CD4-positive, alpha-beta T cell treated with Interleukin-17A for 4 hours (primary cell): ENCODE data around the gene SON.
A peak's percentile ranks its signal among the peaks of the same experiment; 100 is the strongest.
"Not testable (repeated sequence)": the region's sequence is repeated elsewhere in the genome, so short reads cannot be mapped to it uniquely, and the experiment has no call there.

ENCODE experiments used
- DNase-seq: peaks from one replicate; pipeline ENCODE4 v3.0.0-alpha.2; 2020; ENCODE audit warnings: mixed read lengths

SON gene

GRCh38 chr21:33572350-33572749 is 29.5 kb downstream of the SON start:
- DNase-seq: no peak

- not testable (repeated sequence) for DNase-seq
Measured at GRCh38 chr21:33576741-33577141, 33.9 kb downstream of the SON start.

GRCh38 chr21:33578214-33578613 is 35.4 kb downstream of the SON start:
- DNase-seq: no peak

DNA sequence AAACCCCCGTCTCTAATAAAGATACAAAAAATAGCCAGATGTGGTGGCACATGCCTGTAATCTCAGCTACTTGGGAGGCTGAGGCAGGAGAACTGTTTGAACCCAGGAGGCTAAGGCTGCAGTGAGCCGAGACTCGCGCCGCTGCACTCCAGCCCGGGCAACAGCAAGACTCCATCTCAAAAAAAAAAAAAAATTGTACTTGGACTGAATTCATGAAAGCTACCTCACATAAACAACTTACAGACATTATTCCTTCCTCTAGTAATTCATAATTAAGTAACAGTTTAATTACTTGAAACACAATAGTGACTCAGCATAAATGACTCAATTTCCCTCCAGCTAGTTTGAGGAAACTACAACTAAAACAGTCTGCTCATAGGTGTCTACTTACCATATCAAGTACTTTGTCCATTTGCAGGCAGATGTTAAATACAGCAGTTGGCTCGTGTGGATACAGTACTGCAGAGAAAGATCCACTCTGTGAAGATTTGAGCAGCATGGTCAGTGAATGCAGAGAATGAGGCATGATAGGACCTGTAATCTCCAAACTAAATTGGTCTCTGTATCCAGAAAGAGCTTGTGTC is 36.2 kb downstream of the SON start:
- DNase-seq: no peak

- no peak for DNase-seq
Measured at GRCh38 chr21:33584455-33584854, 41.6 kb downstream of the SON start.

- DNase-seq: no peak
Measured at GRCh38 chr21:33586927-33587326, 44.1 kb downstream of the SON start.

DNA sequence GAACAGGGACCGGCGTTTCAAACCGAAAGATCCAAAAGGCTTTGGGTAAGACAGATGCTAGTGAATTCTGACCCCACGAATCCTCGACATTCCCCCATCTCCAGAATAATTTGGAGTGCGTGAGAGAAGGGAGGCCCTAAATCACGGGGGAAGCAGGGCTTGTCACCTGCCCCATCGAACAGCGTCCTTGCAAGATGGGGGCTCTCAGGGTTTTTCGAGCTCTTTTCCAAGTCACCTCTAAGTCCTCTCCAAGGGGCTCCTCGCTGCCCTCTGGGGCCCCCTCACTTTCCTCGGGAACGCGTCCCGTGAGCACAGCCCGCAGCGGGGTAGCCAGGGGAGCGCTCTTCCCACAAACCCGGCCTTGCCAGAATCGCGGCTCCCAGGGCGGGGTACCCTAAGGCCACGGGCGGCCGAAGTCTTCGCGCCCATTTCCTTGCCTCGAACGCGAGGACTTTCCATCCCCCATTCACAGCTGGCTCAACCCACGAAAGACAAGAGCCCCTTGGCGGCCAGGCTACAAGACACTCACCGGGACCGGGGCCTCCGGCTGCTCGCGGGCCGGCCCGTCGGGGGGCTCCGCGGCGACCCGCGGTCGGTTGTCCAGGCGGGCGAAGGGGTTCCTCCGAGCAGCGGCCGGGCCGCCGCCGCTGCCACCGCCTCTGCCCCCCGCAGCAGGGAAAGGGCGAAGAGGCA is 45.1 kb downstream of the SON start:
- DNase-seq: peak; percentile 33

DNA sequence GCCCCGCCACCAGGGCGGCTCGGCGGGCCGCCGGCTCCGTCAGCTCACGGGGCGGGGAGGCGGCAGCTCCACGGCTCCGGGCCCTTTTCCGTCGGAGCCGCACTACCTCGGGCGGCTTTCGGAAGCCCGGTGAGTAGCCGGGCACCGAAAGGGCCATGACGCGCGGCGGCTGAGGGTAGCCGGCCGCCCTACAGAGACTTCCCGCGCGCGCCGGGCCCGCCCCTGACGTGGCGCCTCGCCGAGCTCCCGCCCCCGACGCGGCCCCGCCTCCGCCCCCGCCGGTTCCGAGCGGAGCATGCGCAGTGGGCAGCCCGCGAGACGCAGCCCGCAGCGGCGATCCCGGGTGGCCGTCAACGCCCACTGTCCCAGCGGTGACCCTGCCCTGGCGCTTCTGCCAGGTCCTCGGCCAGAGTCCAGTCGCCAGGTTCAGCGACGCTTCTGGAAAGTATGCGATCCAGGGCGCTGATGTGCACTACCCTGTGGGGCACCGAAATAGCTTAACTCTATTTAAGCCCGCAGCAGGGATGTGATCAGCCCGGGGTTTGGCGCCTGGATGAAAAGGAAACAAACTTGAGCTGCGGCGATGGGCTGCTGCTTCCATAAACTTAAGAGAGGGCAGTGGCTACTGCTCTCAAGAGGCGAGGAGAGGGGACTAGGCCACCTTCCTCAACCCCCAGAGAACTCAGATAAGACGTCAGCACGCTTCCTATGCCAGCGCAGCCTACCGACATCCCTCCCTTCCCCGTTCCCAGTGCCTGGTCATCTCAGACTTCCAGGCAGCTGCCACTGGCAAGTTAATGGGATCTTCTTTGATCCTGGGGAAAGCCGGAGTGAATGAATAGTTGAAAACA is 45.9 kb downstream of the SON start, which contains the start of gene DONSON:
TSS of gene DONSON (minus strand) at position 200 of the 851 bp plus-strand sequence. CDS start at position 157, 43 bp downstream.
- DNase-seq: peak; percentile 92

- no peak for DNase-seq
Measured at GRCh38 chr21:33598051-33598450, 55.2 kb downstream of the SON start.

DNA sequence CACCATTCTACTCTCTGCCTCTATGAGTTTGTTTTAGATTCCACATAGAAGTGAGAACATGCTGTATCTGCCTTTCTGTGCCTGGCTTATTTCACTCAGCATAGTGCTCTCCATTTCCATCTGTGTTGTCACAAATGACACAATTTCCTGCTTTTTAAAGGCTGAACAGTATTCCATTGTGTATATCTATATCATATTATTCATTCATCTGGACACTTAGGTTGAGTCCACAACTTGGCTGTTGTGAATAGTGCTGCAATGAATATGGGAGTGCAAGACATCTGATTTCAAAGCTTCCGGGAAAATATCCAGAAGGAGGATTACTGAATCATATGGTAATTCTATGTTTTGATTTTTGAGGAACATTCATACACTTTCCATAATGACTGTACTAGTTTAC is 65.7 kb downstream of the SON start:
- DNase-seq: no peak

DNA sequence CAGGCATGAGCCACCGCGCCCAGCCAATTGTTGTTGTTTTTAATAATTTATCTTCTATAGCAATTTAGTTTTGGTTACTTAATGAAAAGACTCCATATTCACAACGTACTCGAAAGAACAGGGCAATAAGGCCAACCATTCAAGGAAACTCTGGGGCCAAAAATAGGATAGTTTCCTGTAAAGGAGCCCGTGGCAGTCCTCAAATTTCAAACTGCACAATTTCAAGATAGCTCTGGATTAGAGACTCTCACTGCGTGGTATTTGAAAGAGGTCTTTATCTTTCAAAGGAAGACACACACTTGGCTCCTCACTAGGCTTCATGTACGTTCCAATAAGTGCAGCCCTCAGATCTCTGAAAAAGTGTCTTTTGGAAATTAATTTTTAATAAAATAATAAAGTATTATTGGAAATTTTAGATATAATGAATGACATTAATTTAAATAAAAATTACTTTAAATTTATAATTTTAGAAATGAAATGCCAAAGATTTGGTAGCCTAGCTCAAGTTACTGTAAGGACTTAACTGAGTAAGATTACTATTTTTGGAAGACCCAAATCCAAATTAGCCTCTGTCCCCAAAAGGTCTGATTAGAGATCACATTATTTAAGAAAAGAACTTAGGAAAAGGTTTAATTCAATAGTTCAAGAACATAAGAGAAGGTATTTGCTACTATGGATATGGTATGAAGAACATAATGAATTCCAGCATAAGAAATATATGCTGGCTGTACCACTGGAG is 68.3 kb downstream of the SON start:
- no peak for DNase-seq

DNA sequence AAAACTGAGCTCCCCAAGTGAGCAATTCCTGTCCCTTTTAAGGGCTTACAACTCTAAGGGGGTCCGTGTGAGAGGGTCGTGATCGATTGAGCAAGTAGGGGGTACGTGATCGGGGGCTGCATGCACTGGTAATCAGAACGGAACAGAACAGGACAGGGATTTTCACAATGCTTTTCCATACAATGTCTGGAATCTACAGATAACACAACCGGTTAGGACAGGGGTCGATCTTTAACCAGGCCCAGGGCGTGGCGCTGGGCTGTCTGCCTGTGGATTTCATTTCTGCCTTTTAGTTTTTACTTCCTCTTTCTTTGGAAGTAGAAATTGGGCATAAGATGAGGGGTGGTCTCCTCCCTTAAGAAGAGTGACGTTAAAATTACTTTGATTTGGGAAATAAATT is 74.7 kb downstream of the SON start:
- DNase-seq: not testable (repeated sequence)

DNA sequence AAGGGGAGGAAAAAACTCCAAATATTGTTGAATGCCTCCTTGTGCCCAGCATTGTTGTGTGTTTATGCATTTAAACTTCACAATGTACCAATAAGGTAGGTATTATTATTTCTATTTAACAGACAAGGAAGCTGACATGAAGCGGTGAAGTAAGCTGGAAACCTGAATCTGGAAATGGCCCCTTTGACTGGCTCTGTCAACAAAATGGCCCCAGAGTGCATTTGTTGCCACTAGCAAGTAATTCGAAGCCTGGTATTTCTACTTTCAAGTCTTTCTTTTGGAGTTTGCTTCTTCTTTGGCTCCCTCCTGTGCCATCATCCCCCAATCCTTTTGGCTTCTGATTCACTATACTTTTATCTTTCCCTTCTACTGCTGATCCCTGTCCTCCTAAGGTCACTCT is 75.6 kb downstream of the SON start:
- DNase-seq: no peak

DNA sequence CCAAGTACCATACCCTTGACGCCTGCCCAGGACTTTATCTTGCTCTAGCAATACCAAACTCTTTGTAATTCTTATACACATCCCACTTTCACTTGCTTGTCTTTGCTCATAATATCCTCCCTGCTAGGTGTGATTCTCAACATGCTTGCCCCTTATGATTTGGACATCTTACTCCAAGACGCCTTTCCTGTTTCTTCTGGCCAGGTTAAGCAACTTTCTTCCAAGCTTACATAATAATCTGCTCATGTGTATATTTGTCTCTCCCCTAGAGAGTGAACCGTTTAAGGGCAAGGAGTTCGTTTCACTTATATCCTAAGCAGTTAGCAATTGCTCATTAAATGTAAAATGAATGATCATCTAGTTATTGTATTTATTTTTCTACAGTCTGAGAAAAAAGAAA is 76.9 kb downstream of the SON start:
- DNase-seq: no peak

DNA sequence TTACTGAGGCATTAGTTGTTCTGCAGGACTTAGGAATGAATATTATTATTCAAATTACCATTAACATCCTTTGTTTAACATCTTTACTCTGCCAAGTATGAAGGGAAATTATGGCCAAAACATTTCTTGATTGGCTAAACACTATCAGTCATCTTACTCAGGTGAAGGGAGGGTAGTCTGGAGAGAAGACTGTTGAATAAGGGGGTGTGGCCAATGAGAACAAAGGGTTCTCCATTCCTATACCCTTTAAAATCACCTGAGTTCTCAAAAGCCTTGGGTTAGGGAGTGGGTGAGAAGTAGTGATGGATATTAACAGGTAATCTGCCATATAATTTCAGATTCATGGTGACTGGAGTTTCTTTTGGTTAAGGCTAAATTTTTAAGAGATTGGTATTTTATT is 79.4 kb downstream of the SON start:
- DNase-seq: no peak

DNA sequence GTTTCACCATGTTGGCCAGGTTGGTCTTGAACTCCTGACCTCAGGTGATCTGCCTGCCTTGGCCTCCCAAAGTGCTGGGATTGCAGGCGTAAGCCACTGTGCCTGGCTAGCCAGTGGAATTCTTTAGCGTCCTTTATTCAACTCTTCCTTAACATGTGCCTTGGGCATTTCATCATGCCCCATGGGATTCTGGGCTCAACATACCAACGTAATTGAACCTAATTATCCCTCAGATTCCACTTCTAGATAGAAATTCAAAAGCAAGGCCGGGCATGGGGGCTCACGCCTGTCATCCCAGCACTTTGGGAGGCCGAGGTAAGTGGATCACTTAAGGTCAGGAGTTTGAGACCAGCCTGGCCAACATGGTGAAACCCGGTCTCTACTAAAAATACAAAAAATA is 83.3 kb downstream of the SON start:
- DNase-seq: not testable (repeated sequence)
